NCI-H2196 (cell line): ENCODE data around the gene MMP8.
A peak's percentile ranks its signal among the peaks of the same experiment; 100 is the strongest.
"Not testable (repeated sequence)": the region's sequence is repeated elsewhere in the genome, so short reads cannot be mapped to it uniquely, and the experiment has no call there.

Experiments used
- DNase-seq: peaks from one replicate; lab custom pipeline; 2025; ENCODE audit not compliant: unreplicated experiment; lab: John Stamatoyannopoulos, UW

Gene MMP8

DNA sequence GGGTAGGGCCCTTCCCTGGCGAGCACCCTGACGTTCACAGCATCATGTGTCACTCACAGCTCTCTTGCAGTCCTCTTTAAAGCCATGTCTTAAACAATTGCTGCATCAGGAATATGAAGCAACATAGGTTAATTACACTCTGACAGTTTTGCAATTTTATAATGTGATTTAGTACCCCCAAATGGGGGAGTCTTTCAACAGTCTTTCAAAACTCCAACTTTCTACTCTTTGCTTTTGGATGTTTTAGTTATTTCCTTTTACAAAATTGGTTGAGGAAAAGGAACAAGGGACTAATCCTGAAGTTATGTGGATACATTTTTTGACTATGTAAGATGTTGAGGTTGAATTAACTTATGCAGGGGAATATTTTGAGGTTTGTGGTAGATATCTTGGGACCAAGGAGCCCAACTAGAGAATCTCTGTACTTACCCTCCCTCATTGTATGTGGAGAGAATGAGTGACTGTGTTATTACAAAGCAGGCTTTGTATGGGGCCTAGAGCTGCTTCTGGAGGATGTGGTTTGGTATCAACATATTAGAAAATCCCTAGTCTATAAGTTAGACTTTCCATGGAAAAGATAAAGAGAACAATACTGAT is at the start of gene MMP8:
Gene MMP8 (minus strand): TSS at position 51 of the 597 bp plus-strand sequence. CDS start 99 bp downstream, outside the sequence.
- no peak for DNase-seq

DNA sequence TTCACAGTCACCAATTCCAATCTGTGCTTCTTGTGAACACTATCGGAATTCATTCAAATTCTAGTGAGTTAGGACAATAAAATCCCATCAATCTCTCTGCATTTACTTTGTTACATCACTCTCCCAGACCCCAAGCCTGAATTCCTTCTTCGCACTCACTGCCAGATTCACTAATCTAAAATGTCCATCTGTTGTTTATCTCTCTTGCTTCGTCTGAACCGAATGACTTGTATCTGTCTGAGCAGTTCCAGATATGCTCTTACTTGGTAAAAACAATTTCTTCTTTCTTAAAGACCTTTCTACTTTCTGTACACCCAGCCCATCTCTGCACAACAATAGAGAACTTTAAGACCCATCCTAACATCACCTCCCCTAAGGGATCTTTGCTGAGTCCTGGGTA is 48.6 kb upstream of the MMP8 start:
- no peak for DNase-seq

- no peak for DNase-seq
Measured at GRCh38 chr11:102771351-102771750, 46.6 kb upstream of the MMP8 start.

GRCh38 chr11:102770191-102770590 is 45.4 kb upstream of the MMP8 start:
- DNase-seq, result no peak

DNA sequence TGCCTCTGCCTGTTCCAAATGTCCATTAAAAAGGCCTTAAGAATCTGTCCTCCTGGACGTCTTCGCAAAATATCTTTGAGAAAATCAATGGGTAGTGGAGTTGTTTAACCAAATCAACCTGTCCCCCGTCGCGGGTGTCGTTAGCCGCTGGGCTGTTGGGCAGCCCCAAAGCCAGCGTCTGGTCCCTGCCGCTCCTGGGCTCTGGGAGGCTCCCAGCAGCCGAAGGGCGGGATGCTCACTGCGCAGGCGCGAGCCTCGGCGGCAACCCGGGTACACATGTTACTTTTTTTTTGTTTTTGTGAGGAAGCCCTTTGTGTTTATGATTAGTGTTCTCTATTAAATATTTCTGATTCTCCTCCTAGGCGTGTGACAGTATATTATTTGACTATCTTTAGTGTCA is 43.0 kb upstream of the MMP8 start:
- DNase-seq, result no peak

- DNase-seq, result no peak
Measured at GRCh38 chr11:102763440-102763839, 38.7 kb upstream of the MMP8 start.

GRCh38 chr11:102762361-102762767 is 37.6 kb upstream of the MMP8 start:
- DNase-seq, result no peak

GRCh38 chr11:102761646-102762238 is 37.0 kb upstream of the MMP8 start:
- DNase-seq, result no peak

- no peak for DNase-seq
Measured at GRCh38 chr11:102760344-102761035, 35.7 kb upstream of the MMP8 start.

- no peak for DNase-seq
Measured at GRCh38 chr11:102757823-102758549, 33.2 kb upstream of the MMP8 start.

DNA sequence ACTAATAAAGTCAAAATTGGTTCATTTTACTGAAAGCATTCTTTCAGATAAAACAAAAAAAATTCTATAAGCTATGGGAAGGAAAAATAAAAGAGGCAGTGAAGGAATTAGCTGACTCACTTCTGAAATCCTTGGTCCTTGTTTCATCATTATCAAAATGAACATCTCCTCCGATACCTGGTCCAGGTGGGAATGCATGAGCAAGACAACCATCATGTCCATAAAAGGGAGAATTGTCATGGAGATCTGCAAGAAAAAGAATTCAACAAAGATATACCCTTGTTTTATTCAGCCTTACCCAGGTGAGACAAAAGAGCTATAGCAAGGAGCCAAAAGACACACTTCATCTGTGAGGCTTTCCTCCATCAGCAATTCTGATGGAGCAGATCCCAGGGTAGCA is 28.5 kb upstream of the MMP8 start:
- no peak for DNase-seq

DNA sequence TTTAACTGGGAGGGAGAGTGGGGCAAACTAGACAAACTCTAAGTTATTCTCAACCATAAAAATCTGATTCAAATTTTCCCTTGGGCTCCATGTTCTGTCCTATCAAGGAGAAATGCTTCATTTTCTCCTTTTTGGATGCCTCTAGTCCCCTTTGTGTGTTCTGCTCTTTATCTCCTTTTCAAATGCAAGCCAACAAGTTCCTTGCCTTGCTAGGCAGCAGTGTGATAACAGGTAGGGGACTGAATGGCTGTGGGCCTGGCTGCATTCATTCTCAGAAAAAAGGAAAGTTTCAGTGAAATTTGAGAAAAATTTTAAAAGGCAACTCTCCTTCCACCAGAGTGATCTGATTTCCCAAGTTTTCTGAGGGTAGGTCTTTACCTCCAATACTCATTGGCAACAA is 26.9 kb upstream of the MMP8 start:
- DNase-seq, result no peak

DNA sequence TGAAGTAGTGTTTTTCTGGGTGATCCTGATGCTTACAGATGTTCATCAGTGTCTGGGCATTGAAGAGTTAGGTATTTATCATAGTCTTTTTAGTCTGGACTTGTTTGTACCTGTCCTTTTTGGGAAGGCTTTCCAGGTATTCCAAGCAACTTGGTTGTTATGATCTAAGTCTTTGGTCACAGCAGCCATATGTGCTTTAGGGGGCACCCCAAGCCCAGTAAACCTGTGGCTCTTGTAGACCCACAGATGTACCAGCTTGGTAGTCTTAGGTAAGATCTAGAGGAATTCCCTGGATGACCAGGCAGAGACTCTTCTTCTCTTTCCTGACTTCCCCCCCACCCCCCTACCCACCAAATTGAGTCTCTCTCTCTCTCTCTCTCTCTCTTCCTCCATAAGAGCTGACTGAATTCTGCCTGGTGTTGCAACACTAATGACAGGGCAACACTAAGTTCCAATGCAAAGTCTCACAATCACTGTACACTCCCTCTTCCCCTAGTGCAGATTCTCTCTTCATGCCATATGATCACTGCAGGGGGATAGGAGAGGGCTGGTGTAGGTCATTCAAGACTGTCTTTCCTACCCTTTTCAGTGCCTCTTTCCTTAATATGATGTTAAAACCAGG is 24.5 kb upstream of the MMP8 start:
- DNase-seq, result no peak

DNA sequence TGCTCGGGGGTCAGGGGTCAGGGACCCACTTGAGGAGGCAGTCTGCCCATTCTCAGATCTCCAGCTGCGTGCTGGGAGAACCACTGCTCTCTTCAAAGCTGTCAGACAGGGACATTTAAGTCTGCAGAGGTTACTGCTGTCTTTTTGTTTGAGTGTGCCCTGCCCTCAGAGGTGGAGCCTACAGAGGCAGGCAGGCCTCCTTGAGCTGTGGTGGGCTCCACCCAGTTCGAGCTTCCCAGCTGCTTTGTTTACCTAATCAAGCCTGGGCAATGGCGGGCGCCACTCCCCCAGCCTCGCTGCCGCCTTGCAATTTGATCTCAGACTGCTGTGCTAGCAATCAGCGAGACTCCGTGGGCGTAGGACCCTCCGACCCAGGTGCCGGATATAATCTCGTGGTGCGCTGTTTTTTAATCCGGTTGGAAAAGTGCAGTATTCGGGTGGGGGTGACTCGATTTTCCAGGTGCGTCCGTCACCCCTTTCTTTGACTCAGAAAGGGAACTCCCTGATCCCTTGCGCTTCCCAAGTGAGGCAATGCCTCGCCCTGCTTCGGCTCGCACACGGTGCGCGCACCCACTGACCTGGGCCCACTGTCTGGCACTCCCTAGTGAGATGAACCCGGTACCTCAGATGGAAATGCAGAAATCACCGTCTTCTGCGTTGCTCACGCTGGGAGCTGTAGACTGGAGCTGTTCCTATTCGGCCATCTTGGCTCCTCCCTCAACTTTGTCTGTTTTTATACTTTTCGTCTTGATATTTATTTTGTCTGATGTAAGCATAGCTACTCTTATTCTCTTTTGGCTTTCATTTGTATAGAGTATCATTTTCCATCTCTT is 22.2 kb upstream of the MMP8 start:
- not testable (repeated sequence) for DNase-seq

DNA sequence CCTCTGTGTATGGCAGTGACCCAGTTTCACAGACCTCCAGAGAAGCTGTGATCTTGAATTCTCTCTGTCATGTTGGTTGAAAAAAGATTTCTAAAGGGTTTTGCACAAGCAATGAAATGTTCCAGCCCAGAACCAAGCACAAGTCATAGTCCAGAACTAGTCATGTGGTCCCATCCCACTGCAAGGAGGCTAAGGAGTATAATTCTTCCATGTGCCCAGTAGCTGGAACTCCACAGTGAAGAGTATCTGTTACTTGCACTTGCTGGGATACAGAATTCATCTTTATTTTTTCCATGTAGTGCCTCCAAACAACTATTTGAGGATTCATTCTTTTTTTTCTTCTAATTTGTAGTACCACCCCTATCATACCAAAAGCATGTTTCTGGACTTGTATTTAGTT is 9.9 kb upstream of the MMP8 start:
- DNase-seq, result no peak

DNA sequence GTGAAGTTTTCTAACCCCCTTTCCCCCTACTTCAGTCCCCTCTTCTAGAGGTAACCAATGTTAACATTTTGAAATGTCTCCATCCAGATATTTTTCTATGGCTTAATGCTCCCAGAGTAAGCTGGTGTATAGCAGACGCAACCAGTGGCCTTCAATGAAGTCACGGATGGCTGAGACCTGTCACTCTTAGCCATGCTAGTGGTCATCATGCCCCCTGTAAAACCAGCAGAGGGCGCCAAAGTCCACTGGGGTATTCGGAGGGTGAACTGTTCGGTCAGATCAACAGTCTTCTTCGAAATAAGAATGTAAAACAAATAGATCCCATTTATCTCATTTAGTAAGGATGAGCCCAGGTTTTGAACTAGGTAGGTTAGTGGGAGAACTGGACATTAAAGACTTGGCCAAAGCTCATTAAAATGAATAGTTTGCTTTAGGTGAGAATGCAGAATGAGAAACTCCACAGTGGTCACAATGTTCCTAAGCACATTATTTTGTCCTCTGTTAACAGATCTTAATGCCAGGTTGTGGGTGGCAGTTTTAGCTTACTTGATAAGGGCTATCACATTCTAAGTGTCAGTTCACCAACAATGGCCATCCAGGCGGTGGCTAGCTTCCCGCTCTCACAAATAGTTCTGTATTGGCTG is 8.6 kb upstream of the MMP8 start:
- peak; percentile 35 for DNase-seq

DNA sequence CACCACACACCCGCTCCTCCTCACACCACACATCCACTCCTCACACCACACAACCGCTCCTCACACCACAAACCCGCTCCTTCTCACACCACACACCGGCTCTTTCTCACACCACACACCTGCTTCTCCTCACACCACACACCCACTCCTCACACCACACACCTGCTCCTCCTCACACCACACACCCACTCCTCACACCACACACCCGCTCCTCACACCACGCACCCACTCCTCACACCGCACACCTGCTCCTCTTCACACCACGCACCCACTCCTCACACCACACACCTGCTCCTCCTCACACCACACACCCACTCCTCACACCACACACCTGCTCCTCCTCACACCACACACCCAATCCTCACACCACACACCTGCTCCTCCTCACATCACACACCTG is 6.2 kb upstream of the MMP8 start:
- DNase-seq, result not testable (repeated sequence)

DNA sequence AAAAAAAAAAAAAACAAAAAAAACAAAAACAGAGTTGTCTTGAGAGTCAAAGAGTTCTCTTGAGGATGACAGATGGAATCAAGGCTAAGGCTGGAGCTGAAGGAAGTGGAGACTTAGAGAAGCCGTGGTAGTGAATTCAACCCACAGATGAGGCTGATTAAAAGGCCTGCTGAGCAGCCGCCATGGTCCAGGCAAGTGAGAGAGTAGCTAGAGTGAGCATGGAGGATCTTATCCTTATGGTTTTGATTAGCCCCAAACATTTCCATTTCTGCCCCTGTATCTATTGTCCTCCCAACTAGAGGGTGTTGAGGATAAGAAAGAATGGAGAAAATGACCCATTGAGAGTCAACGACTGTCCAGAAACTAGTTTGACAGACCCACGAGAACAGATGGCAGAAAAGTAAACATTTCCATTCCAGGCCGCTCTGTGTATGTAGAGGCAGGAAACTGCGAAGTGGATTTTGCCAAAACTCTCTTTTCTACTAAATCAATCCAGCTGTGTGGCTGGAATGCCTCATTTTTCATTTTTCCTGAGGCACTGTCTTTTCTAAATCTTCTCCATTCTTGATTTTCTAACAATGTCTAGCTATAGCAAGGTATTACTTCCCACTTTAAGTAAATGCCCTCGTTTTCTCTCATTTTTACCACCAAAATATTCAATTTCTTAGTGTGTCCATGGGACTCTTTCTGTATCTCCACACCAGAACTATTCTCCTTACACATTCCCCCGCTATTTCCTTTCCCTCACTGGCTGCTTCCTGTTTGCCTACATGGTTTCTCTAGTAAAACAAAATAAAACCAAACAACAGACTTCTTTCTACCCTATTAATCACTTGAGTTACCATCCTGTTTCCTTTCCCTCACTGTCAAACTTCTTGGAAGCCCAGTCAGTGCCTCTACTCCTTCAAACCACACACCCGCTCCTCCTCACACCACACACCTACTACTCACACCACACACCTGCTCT is 5.4 kb upstream of the MMP8 start:
- no peak for DNase-seq

DNA sequence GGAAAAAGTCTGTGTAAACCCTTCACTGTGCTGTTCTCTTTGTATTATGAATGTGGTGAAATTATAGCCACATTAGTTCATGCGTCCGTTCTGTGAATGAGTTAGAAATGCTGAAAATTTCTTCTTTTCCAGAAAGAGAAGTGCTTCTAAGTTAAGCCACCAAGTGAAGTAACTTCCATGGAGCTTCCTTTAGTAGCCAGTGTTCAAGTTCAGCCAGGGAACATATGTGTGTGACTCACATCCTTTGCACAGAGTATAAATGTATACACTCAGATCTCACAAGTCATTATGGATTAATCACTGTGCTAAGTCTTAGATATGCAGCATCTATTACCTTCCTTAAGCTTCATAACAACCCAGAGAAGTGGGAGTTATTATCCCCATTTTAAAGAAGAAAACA is 3.1 kb upstream of the MMP8 start:
- DNase-seq, result no peak
